Neuronal stem cell (in vitro differentiated cells): ENCODE data around the gene TCTA.

Experiments used
- DNase-seq: peaks from one replicate; pipeline ENCODE4 v3.0.0-alpha.2; 2013; ENCODE audit warnings: low spot score
- H2AFZ ChIP-seq: one replicate; pipeline ENCODE4 v1.6.1; 2013; ENCODE audit warnings: mild to moderate bottlenecking, low read length, inconsistent platforms
- H2AK5ac ChIP-seq: 2 replicates; pipeline ENCODE4 v1.6.1; 2013; ENCODE audit warnings: low read depth, mild to moderate bottlenecking, inconsistent platforms, low read length, moderate library complexity, mixed read lengths
- H2BK120ac ChIP-seq: 2 replicates; pipeline ENCODE4 v1.6.1; 2013; ENCODE audit warnings: low read depth, mild to moderate bottlenecking, inconsistent platforms, low read length, moderate library complexity, mixed read lengths
- H2BK12ac ChIP-seq: one replicate; pipeline ENCODE4 v1.6.1; 2013; ENCODE audit warnings: low read length, inconsistent platforms
- H2BK15ac ChIP-seq: 2 replicates; pipeline ENCODE4 v1.6.1; 2013; ENCODE audit warnings: mild to moderate bottlenecking, low read length, inconsistent platforms, mixed read lengths
- H2BK5ac ChIP-seq: one replicate; pipeline ENCODE4 v1.6.1; 2013; ENCODE audit warnings: inconsistent platforms, mild to moderate bottlenecking, low read length, moderate library complexity
- H3K14ac ChIP-seq: one replicate; pipeline ENCODE4 v1.6.1; 2013; ENCODE audit warnings: low read length, inconsistent platforms
- H3K18ac ChIP-seq: 2 replicates; pipeline ENCODE4 v1.6.1; 2013; ENCODE audit warnings: low read length, inconsistent platforms
- H3K23ac ChIP-seq: 2 replicates; pipeline ENCODE4 v1.6.1; 2013; ENCODE audit warnings: low read depth, mild to moderate bottlenecking, mixed read lengths, low read length, inconsistent platforms; ENCODE audit not compliant: poor library complexity
- H3K27ac ChIP-seq: replicated peaks from 3 replicates; pipeline ENCODE4 v1.5.1; 2013; ENCODE audit warnings: low read length, inconsistent platforms
- H3K27me3 ChIP-seq, 3 experiments: 2 replicates each; pipeline ENCODE4 v1.6.1; 2013; ENCODE audit warnings: low read length in 3 of 3, mild to moderate bottlenecking in 2 of 3, inconsistent platforms in 1 of 3, low read depth in 1 of 3, mixed read lengths in 1 of 3, moderate library complexity in 1 of 3; ENCODE audit not compliant: control insufficient read depth in 3 of 3, insufficient read depth in 3 of 3
- H3K36me3 ChIP-seq, 2 donors: replicated peaks in 1 of 2; 2 replicates each; pipeline ENCODE4 v1.6.1; 2013; ENCODE audit warnings: low read length in 2 of 2; ENCODE audit not compliant: control insufficient read depth in 2 of 2, insufficient read depth in 2 of 2
- H3K4ac ChIP-seq: 2 replicates; pipeline ENCODE4 v1.6.1; 2013; ENCODE audit warnings: inconsistent platforms, mild to moderate bottlenecking, low read length, moderate library complexity
- H3K4me1 ChIP-seq, 2 donors: 1 replicate in 1 of 2; 2 replicates in 1 of 2; pipeline ENCODE4 v1.6.1; 2013; ENCODE audit warnings: low read length in 2 of 2, low read depth in 1 of 2; ENCODE audit not compliant: control insufficient read depth in 2 of 2, insufficient read depth in 1 of 2
- H3K4me2 ChIP-seq: one replicate; pipeline ENCODE4 v1.6.1; 2013; ENCODE audit warnings: mild to moderate bottlenecking, low read length, inconsistent platforms; ENCODE audit not compliant: insufficient read depth, poor library complexity, severe bottlenecking
- H3K4me3 ChIP-seq, 2 donors: 2 replicates each; pipeline ENCODE4 v1.5.1; 2013; ENCODE audit warnings: low read length in 2 of 2, mild to moderate bottlenecking in 2 of 2, inconsistent platforms in 1 of 2, moderate library complexity in 1 of 2
- H3K79me1 ChIP-seq: one replicate; pipeline ENCODE4 v1.6.1; 2013; ENCODE audit warnings: low read depth, mild to moderate bottlenecking, inconsistent platforms, low read length, moderate library complexity
- H3K9ac ChIP-seq: one replicate; pipeline ENCODE4 v1.6.1; 2013; ENCODE audit warnings: mild to moderate bottlenecking, low read depth, low read length, inconsistent platforms; ENCODE audit not compliant: poor library complexity
- H3K9me3 ChIP-seq, 2 donors: replicated peaks in 1 of 2; 2 replicates each; pipeline versions ENCODE3 to v1.6.1; 2013; ENCODE audit warnings: low read length in 2 of 2, mild to moderate bottlenecking in 2 of 2, inconsistent platforms in 1 of 2, low read depth in 1 of 2, mixed read lengths in 1 of 2, moderate library complexity in 1 of 2; ENCODE audit not compliant: control insufficient read depth in 2 of 2, insufficient read depth in 1 of 2
- H4K8ac ChIP-seq: one replicate; pipeline ENCODE4 v1.6.1; 2013; ENCODE audit warnings: low read depth, mild to moderate bottlenecking, inconsistent platforms, low read length, moderate library complexity
- H4K91ac ChIP-seq: one replicate; pipeline ENCODE4 v1.6.1; 2013; ENCODE audit warnings: low read length, low read depth, mild to moderate bottlenecking, inconsistent platforms; ENCODE audit not compliant: poor library complexity
- WGBS, 2 donors: extraction: QIAGEN DNeasy Blood & Tissue Kit; methylation state at CpG; one replicate each; pipeline ENCODE4 v1.1.7; 2013; ENCODE audit warnings: missing lambda C conversion rate in 2 of 2, mixed read lengths in 1 of 2; ENCODE audit not compliant: insufficient read length in 2 of 2, insufficient replicate concordance in 1 of 2; ENCODE audit errors: extremely low coverage in 2 of 2; 5-methylcytosine and 5-hydroxymethylcytosine counted together

TCTA gene

DNA sequence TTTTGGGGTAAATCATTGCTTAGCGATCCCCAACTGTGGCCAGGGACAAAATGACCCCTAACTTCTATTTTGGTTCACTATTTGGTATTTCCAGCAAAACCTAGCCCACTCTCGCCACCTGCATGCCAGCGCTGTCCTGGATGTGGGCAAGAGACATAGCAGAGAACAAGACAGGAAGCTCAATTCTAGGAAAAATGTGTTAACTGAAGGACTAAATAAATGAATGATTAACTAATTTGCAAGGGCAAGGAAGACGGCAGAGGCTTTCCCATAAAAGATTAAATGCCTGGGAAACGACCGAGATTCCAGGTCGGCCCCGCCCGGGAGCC is 16.5 kb downstream of the TCTA start:
- Histone ChIP-seq H3K27ac (no peak overlapping the region), H2BK15ac (no peak overlapping the region), H3K9ac (peak overlapping the region; percentile 98), H2AK5ac (no peak overlapping the region), H3K36me3 (peaks cover 5 to 21% of the 10 kb centered on the region in 2 donors), H2AFZ (peak overlapping the region; percentile 99), H4K91ac (no peak overlapping the region), H2BK120ac (no peak overlapping the region), H3K79me1 (peaks cover 2% of the 10 kb centered on the region), H3K9me3 (no peaks in the 10 kb centered on the region), H3K4me2 (peak overlapping the region; percentile 80), H3K27me3 (no peaks in the 10 kb centered on the region), H3K4ac (no peak overlapping the region), H3K4me1 (peaks cover 2 to 4% of the 10 kb centered on the region in 2 donors), H3K23ac (no peak overlapping the region), H4K8ac (no peak overlapping the region), H3K4me3 (peak overlapping the region; percentile 87 to 99), H3K14ac (no peak overlapping the region), H2BK5ac (no peak overlapping the region), H2BK12ac (no peak overlapping the region), H3K18ac (peak overlapping the region; percentile 97)
- WGBS, 2 donors = no CpG with 5 or more reads among the region's 9 CpGs
- DNase-seq = no peak

DNA sequence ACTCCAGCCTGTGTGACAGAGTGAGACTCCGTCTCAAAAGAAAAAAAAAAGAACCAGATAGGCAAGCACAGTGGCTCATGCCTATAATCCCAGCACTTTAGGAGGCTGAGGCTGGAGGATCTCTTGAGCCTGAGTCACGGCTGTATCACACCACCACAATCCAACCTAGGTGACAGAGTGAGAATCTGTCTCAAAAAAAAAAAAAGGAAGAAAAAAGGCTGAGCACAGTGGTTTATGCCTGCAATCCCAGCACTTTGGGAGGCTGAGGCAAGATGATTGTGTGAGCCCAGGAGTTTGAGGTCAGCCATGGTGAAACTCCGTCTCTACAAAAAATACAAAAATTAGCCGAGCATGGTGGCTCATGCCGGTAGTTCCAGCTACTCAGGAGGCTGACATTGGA is 22.5 kb downstream of the TCTA start:
- Histone ChIP-seq H2AFZ (no peak overlapping the region), H3K79me1 (no peaks in the 10 kb centered on the region), H2AK5ac (no peak overlapping the region), H2BK120ac (no peak overlapping the region), H3K27ac (no peak overlapping the region), H3K9ac (no peak overlapping the region), H4K8ac (no peak overlapping the region), H3K14ac (no peak overlapping the region), H3K9me3 (no peaks in the 10 kb centered on the region), H3K18ac (no peak overlapping the region), H4K91ac (no peak overlapping the region), H3K23ac (no peak overlapping the region), H3K36me3 (no peaks in the 10 kb centered on the region), H3K4me3 (no peak overlapping the region), H3K4me2 (no peak overlapping the region), H2BK5ac (no peak overlapping the region), H3K27me3 (no peaks in the 10 kb centered on the region), H2BK15ac (no peak overlapping the region), H2BK12ac (no peak overlapping the region), H3K4ac (no peak overlapping the region), H3K4me1 (peaks cover 0 to 2% of the 10 kb centered on the region in 2 donors)
- WGBS, 2 donors = no CpG with 5 or more reads among the region's 5 CpGs
- DNase-seq = no peak

DNA sequence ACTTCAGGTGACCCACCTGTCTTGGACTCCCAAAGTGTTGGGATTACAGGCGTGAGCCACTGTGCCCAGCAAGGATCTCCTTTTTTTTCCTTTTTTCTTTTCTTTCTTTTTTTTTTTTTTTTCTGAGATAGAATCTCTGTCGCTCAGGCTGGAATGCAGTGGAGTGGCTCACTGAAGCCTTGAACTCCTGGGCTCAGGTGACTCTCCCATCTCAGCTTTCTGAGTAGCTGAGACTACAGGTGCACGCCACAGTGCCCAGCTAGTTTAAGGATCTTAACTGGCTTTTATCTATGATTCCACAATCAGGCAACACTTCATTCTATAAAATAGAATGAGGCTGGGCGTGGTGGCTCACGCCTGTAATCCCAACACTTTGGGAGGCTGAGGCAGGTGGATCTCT is 33.2 kb downstream of the TCTA start:
- H3K27me3 ChIP-seq = no peaks in the 10 kb centered on the region
- no peaks in the 10 kb centered on the region for H3K79me1 ChIP-seq
- H2BK15ac ChIP-seq = no peak overlapping the region
- no peak overlapping the region for H3K23ac ChIP-seq
- no peaks in the 10 kb centered on the region for H3K9me3 ChIP-seq
- no peak overlapping the region for H4K8ac ChIP-seq
- no peak overlapping the region for H2AFZ ChIP-seq
- H3K18ac ChIP-seq = no peak overlapping the region
- no peak overlapping the region for H3K4me2 ChIP-seq
- no peak for DNase-seq
- H2BK5ac ChIP-seq = no peak overlapping the region
- H2AK5ac ChIP-seq = no peak overlapping the region
- no peak overlapping the region for H3K14ac ChIP-seq
- no peaks in the 10 kb centered on the region for H3K36me3 ChIP-seq
- H3K9ac ChIP-seq = no peak overlapping the region
- no peak overlapping the region for H4K91ac ChIP-seq
- H2BK120ac ChIP-seq = no peak overlapping the region
- H2BK12ac ChIP-seq = no peak overlapping the region
- no CpG with 5 or more reads among the region's 5 CpGs for WGBS, 2 donors
- no peaks in the 10 kb centered on the region for H3K4me1 ChIP-seq
- H3K4ac ChIP-seq = no peak overlapping the region
- no peak overlapping the region for H3K4me3 ChIP-seq
- no peak overlapping the region for H3K27ac ChIP-seq

DNA sequence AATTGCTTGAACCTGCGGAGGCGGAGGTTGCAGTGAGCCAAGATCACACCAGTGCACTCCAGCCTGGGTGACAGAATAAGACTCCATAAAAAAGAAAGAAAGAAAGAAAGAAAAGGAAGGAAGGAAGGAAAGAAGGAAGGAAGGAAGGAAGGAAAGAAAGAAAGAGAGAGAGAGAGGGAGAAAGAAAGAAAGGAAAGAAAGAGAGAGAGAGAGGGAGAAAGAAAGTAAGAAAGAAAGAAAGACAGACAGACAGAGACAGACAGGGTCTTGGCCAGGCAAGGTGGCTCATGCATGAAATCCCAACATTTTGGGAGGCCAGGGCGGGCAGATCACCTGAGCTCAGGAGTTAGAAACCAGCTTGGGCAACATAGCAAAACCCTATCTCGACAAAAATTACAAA is 41.4 kb downstream of the TCTA start:
- Histone ChIP-seq H3K23ac (no peak overlapping the region), H3K4me2 (no peak overlapping the region), H3K9me3 (no peaks in the 10 kb centered on the region), H2BK15ac (no peak overlapping the region), H4K91ac (no peak overlapping the region), H3K27ac (no peak overlapping the region), H3K4me3 (no peak overlapping the region), H2BK12ac (no peak overlapping the region), H2BK120ac (no peak overlapping the region), H3K4ac (no peak overlapping the region), H2AFZ (no peak overlapping the region), H3K36me3 (no peaks in the 10 kb centered on the region), H2AK5ac (no peak overlapping the region), H3K79me1 (no peaks in the 10 kb centered on the region), H3K9ac (no peak overlapping the region), H4K8ac (no peak overlapping the region), H3K18ac (no peak overlapping the region), H3K27me3 (no peaks in the 10 kb centered on the region), H2BK5ac (no peak overlapping the region), H3K4me1 (peaks cover 6 to 9% of the 10 kb centered on the region in 2 donors), H3K14ac (no peak overlapping the region)
- no peak for DNase-seq
- WGBS, 2 donors = no CpG with 5 or more reads among the region's 4 CpGs
